Activated CD8-positive, alpha-beta memory T cell treated with anti-CD3 and anti-CD28 coated beads for 48 hours (primary cell): ENCODE measurements around the gene RNU4-1.

Experiments used
- DNase-seq, 3 experiments: peaks; one replicate each; pipeline ENCODE4 v3.0.0-alpha.2; 2020; ENCODE audit warnings: low read depth in 2 of 3, low spot score in 2 of 3

Gene RNU4-1

DNA sequence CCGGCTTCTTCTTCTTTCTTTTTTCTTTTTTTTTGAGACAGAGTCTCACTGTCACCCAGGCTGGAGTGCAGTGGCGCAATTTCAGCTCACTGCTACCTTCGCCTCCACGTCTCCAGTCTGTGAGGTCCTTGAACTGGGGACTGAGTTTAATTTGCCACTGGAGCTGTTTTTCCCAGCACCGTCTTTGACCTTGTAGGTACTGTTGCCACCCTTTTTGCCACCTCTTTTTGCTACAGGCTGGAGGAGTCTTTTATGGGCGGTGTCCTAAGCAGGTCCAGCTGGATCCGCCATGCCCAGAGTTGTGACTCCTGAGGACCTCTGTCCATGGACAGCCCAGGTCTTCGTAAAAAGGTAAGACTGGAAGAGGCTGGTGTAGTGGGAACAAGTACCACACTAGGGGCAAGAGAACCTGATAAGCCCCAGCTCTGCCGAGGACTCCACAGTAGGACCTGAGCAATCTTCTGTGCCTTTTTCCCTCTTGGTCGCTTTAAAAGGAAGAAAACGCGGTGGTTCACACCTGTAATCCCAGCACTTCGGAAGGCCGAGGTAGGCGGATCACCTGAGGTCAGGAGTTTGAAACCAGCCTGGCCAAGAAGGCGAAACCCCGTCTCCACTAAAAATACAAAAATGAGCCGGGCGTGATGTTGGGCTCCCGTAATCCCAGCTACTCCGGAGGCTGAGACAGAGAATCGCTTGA, 2.3 kb downstream of the RNU4-1 start:
- peak in 2 of 3 experiments; percentile 7 to 23 for DNase-seq

DNA sequence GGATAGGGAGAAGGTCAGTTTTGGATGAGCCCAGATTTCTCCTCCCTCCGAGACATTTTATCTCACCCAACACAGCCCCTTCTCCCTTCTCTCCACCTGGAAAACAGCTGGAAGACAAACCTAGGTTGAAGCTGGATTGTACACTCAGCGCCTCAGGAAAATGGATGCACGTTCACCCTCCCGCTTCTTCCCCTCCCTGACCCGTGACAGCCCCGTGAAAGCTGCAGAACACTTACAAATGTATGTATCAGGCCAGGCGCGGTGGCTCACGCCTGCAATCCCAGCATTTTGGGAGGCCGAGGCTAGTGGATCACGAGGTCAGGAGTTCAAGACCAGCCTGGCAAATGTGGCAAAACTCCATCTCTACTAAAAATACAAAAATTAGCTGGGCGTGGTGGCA, 5.5 kb downstream of the RNU4-1 start:
- no peak for DNase-seq

- DNase-seq = no peak
Measured at GRCh38 chr12:120286768-120287490, 6.1 kb downstream of the RNU4-1 start.

DNA sequence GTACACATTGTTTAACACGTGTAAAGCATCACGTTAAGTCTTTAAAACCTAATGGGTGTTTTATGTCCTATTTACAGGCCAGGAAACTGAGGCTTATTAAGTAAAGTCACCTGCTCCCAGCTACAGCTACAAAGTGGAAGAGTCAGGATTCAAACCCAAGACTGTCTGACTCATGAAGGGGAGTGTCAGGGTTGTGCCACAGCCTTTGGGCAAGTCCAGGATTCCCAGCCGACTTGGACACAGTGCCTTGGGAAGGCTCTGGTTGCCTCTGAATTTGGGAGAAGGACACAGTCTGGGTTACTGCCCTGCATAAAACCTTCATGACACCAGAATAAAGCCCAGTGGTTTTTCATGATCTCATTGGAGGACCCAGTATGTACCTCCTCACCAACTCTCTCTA, 8.7 kb downstream of the RNU4-1 start:
- no peak for DNase-seq

DNA sequence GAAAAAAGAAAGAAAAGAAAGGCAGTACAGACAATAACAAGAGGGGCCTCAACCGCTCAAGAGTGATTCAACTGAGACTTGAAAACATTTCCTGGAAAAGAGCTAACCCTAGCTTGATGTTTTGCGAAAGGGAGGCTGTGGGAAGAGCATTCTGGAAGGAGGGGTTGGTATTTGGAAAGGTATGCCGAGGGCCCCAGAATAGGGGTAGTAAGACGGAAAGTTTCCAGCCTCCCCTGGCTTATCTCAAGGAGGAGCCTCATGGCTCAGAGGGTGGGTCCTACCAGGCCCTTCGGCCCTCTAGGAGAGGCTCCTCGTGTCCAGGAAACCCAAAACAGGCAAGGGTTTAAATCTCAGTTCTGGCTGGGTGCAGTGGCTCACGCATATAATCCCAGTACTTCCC, 9.7 kb downstream of the RNU4-1 start:
- DNase-seq = no peak

DNA sequence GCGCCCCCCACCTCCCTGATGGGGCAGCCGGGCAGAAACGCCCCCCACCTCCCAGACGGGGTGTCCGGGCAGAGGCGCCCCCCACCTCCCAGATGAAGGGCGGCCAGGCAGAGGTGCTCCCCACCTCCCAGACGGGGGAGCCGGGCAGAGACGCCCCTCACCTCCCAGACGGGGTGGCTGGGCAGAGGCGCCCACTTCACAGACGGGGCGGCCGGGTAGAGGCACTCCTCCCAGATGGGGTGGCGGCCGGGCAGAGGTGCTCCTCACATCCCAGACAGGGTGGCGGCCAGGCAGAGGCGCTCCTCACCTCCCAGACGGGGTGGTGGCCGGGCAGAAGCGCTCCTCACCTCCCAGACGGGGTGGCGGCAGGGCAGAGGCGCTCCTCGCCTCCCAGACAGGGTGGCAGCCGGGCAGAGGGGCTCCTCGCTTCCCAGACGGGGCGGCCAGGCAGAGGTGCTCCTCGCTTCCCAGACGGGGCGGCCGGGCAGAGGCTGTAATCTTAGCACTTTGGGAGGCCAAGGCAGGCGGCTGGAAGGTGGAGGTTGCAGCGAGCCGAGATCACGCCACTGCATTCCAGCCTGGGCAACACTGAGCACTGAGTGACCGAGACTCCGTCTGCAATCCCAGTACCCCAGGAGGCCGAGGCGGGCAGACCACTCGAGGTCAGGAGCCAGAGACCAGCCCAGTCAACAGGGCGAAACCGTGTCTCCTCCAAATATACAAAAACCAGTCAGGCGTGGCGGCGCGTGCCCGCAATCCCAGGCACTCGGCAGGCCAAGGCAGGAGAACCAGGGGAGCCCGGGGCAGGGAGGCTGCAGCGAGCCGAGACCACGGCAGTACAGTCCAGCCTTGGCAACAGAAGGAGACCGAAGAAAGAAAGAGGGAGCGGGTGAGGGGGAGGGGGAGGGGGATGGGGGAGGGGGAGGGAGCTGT, 14.6 kb downstream of the RNU4-1 start:
- no peak for DNase-seq

- no peak for DNase-seq
Measured at GRCh38 chr12:120276734-120277133, 16.3 kb downstream of the RNU4-1 start.

- no peak for DNase-seq
Measured at GRCh38 chr12:120267736-120268135, 25.3 kb downstream of the RNU4-1 start.

DNA sequence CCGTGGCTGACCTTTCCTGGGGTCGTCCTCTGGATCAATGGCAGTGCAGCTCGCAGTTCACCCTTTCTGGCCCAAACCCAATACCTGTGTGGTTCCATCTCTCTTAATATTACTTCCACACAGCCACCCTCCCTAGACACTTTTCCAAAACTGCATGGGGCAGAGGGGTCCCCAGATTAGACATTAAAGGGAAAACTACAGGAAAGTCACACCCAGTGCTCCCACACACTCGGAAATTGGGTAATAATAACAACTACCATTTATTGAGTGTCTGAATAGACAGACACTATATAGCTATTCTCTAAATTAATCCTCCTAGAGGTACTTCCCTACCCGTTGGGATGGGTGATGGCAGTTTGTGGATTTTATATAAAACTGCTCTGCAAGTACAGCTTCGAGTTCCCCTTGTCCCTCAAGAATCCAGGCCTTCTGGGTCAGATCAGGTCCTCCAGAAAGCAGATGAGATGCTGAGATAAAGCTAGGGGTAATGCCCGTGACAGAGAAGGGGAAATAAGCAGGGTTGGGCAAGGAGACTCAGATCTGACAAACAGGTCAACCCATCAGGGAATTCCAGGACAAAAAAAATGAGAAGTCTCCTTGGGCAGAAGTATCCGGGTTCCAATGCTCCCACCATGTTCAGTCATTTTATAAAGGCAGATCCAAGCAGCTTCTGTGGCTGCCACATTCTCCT, 26.7 kb downstream of the RNU4-1 start:
- no peak for DNase-seq

DNA sequence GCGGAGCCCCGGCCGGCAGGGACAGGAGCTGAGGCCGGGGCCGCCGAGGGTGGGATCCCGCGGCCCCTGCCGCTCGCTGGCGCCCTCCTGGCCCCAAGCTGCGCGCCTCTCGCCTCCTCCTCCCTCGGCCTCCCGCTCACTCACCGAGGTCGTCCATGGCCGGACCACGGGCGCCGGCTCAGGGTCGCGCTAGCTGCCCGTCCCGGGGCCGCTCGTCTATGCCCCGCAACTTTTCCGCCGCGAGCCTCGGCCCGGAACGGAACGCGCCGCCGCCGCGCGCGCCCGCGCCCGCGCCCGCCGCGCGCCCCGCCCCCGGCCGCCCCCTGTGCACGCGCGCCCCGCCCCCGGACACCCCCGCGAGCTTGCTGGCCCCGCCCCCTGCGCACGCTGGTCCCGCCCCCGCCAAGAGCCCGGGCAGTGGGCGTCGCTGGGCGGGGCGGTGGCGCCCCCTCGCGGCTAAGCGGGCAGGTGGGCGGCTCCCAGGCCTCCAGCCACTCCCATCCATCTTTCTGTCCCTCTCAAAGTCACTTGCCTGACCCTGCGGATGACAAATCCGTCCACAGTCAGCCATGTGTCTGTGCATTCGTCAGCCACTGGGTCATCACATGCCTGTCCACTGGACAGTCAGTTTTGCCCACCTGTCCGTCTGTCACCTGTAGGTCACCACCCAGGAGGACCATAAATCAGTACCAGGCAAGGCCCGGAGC, 27.4 kb downstream of the RNU4-1 start, which contains the start of gene PXN:
PXN (minus strand) TSS at position 258 of the 707 bp plus-strand sequence; CDS start at position 157, 101 bp downstream.
- DNase-seq = peak; percentile 80 to 92 (median 86)

DNA sequence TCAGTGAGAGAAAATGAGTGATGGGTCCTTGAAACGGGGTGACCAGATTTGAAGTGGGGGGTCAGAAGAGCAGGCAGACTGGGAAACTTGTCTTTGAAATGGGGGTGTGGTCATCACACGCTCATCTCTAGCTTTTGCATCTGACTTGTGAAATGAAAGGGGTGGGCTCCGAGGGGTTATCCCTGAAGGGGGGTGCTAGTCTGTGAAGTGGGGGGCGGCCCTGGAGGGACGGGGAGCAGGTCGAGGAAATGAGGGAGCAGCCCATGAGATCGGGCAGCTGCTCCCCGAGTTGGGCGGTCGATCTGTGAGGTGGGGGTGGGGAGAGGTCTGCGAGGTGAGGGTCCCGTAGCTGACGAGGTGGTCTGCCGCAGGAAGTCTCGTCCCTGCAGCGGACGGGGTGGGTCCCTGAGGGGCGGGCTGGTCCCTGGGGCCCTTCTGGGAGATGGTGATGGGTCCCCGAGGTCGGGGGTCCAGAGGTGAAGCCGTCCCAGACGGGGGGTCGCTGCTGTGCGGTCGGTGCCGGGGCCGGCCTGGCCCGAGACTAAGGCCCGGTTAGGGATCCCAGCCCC, 28.0 kb downstream of the RNU4-1 start:
- DNase-seq = no peak

DNA sequence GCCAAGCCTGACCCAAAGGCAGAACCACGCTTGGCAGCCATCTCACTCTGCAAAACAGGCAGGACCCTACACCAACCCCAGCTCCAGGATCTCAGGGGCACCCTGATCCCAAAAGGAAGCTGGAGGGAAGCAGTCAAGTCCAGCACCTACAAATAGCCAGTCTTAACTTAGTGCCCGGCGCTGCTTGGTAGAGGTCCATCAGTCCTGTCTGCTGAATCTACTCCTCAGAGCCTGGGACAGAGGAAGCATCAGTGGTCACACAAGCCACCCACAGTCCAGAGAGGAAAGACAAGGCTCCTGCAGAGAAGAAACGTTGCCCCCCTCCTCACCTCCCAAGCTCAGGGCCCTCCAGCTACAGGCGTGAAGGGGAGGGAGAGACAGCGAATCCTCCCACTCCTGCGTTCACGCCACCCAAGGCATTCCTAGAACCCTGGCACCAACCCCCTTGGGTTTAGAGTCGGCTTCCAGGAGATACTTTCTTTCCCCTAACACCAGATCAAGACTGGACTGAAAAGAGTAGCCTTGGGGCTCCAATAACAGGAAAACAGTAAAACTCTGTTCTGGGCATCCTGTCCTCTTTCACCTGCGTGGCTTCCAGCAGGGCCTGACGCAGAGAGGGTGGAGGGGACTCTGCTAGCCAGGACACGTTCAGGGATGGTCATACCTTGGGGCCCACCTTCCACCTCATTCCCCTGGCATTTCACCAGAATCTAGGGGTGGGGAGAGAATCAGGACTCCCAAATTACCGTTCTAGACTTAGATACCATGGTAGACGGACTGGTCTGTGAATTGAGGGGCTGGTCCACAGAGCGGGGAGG, 28.7 kb downstream of the RNU4-1 start:
- DNase-seq = no peak

DNA sequence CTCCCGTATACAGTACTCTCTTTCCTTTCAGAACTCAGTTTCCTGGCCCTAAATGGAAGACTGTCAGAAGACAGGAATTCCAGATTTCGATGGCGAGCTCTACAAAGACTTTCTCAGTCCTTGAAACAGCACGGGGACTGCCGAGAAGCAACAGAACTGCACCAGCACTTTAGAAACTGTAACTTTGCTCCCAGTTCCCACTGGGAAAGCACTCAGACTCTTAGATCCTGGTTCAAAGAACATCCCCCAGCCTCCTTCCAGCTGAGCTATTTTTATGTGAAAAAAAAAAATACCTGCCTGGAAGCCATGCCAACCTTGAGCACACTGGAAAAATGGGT, 29.3 kb downstream of the RNU4-1 start:
- DNase-seq = no peak

DNA sequence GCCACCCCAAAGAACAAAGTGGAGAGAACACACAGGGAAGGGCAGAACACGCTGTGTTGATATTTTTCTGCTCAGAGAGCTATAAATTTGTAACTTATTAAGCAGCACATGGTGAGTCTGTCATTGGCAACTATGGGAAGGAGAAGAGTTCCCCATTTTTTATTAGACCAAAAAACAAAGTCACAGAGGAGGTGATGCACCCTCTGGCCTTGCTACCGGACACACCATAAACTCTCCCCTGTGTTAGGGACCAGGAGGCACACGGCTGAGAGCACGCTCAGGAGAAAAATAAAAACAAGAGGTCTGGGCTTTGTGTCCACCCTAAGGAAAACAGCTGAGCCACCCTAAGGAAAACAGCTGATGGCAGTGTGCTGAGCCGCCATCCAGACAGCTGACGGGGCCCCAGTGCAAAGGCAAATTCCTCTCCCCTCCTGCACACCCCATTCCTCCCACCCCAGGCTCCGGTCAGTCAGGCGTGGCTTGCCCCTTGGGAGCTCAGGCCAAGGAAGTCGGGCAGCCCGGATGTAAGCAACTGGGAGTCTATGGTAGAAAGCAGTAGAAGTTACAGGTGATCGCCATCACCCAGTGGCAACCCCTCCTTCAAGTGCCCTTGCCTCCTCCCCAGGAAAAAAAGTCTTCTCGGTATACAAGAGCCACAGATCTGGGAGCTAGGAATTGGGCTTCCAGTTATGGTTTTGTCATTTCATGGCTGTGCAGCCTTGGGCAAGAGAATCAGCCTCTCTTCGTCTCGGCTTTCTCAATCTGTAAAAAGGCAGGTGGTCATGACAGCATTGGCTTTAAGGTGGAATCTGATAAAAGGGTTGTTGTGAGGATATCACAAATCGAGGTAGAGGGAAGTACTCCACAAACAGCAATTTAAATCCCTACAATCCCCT, 29.9 kb downstream of the RNU4-1 start:
- no peak for DNase-seq

DNA sequence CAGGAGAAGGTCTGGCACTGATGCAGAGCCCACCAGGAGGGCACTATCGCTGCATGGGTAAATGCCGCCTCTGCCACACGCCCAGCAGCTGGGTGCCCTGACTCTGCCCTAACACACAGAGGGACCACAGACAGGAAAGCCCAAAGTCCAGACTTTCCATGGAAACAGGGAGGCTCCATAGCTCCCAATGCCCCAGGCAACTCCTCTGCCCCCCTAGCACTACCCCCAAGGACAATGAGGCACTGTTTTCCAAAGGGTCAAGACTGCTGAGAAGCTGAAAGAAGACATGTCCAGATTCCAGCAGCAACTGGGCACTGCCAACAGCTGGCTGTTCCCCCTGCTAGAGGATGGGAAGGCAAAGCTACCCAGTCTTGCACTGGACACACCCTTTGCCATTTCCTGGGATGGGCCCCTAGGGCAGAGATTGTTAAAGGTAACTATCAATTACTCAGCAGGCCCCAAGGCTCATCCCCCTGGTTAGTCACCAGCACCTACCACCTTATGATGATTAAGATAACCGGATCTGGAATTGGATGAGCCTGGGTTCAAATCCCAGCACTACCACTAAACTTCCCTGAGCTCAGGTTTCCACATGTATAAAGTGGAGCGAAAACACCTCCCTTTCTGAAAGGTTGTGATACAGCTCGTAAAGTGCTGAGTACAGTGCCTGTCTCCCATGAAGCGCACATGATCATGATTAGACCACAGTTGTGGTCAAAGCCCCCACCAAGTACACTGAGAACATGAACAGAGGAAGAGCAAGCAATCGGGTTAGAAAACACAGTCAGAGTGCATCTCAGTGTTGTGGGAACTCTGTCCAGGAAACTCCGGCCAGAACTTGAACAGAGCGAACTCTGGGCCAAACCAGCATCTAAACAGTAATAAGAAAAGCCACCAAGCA, 30.8 kb downstream of the RNU4-1 start:
- DNase-seq = no peak

DNA sequence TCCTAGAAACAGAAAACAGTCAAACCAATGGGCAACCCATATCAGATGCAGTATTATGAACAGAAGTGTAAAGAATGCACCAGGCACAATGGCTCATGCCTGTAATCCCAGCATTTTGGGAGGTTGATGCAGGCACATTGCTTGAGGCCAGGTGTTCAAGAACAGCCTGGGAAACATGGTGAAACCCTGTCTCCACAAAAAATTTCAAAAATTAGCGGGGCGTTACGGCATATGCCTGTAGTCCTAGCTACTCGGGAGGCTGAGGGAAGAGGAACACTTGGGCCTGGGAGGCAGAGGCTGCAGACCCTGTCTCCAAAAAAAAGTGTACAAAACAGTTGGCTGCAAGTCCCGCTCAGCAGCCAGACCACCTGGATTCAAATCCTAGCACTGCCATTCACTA, 32.4 kb downstream of the RNU4-1 start:
- DNase-seq = no peak
